K562 (cell line): Measurements from ENCODE around the gene PSMD8. TPM values are rescaled to one million over a fixed set of nuclear protein-coding genes. Genes with fewer than 3 reads are reported as not detected.
A peak's percentile ranks its signal among the peaks of the same experiment; 100 is the strongest.

Source experiments
- ATAC-seq: fragments of 200-7000 bp; cut with Tn5 transposase; 3 replicates; pipeline ENCODE4 v1.9.1; 2020; ENCODE audit warnings: moderate library complexity
- BruUV-seq: library from RNA; stranded (reverse); fragments of 400-500 nt; replicated peaks from 2 replicates; lab custom pipeline; 2021; lab: Mats Ljungman, UMichigan
- CTCF ChIA-PET: fragments of 300-600 bp; formaldehyde crosslinking; extraction: SDS; loops from one replicate; lab custom pipeline; 2021; ENCODE audit warnings: low intra/inter-chr PET ratio; lab: Yijun Ruan, JAX
- POLR2A ChIA-PET: fragments of 300-600, 350-650 bp; sonication (Branson Sonifier 250); formaldehyde crosslinking; extraction: SDS; loops from one replicate; lab custom pipeline; 2021; ENCODE audit warnings: antibody characterized with exemption, inconsistent platforms; lab: Yijun Ruan, JAX
- DNase-seq, 4 experiments: peaks; one replicate each; pipeline versions ENCODE4 v3.0.0 to v3.0.0-alpha.2; 2011 to 2018; ENCODE audit warnings: low spot score in 3 of 4, mixed read lengths in 3 of 4; ENCODE audit errors: extremely low read depth in 1 of 4
- FAIRE-seq: peaks from 2 replicates; lab custom pipeline; 2011; peaks lifted over from hg19 to GRCh38; lab: Jason Lieb, UNC
- H2AFZ ChIP-seq: 2 replicates; pipeline ENCODE4 v1.6.0; 2011; ENCODE audit warnings: low read depth, low read length, control low read depth, inconsistent platforms
- H3K27ac ChIP-seq: fragments of 200-600 bp; 3 replicates; pipeline ENCODE4 v1.8.0; 2011; ENCODE audit warnings: low read depth, mild to moderate bottlenecking, control low read depth, inconsistent platforms, low read length, moderate library complexity, mixed read lengths; ENCODE audit errors: extremely low read depth
- H3K27me3 ChIP-seq, 2 experiments: fragments of 300-600 bp in 1 of 2; 2 replicates in 1 of 2; 3 replicates in 1 of 2; pipeline versions ENCODE4 v1.6.0 to v1.8.0; 2011; ENCODE audit warnings: inconsistent platforms in 2 of 2, low read length in 2 of 2, mild to moderate bottlenecking in 1 of 2, mixed read lengths in 1 of 2, moderate library complexity in 1 of 2; ENCODE audit not compliant: control insufficient read depth in 2 of 2, insufficient read depth in 2 of 2
- H3K36me3 ChIP-seq: fragments of 300-600 bp; 3 replicates; pipeline ENCODE4 v1.8.0; 2011; ENCODE audit warnings: mild to moderate bottlenecking, low read length, inconsistent platforms; ENCODE audit not compliant: control insufficient read depth, insufficient read depth
- H3K4me1 ChIP-seq, 2 experiments: fragments of 200-600 bp in 1 of 2; replicated peaks in 1 of 2; 2 replicates in 1 of 2; 3 replicates in 1 of 2; pipeline versions ENCODE4 v1.5.1 to v1.8.0; 2011; ENCODE audit warnings: inconsistent platforms in 2 of 2, low read length in 2 of 2, mild to moderate bottlenecking in 1 of 2, mixed read lengths in 1 of 2, moderate library complexity in 1 of 2; ENCODE audit not compliant: control insufficient read depth in 2 of 2, insufficient read depth in 2 of 2
- H3K4me2 ChIP-seq: 2 replicates; pipeline ENCODE4 v1.6.1; 2011; ENCODE audit warnings: low read length, control low read depth, inconsistent platforms, mixed read lengths; ENCODE audit not compliant: insufficient read depth
- H3K4me3 ChIP-seq: fragments of 200-600 bp; sonication (generic), shearing (Covaris generic); 2 replicates; pipeline ENCODE4 v1.5.1; 2016; ENCODE audit warnings: control low read depth, inconsistent platforms
- H3K79me2 ChIP-seq: fragments of 200-600 bp; 3 replicates; pipeline ENCODE4 v1.8.0; 2011; ENCODE audit warnings: low read length, inconsistent platforms; ENCODE audit not compliant: control insufficient read depth, insufficient read depth
- H3K9ac ChIP-seq, 2 experiments: 2 replicates each; pipeline versions ENCODE4 v1.6.0 to v1.6.1; 2011; ENCODE audit warnings: low read depth in 2 of 2, low read length in 2 of 2, control low read depth in 1 of 2, inconsistent platforms in 1 of 2, mild to moderate bottlenecking in 1 of 2, mixed read lengths in 1 of 2; ENCODE audit not compliant: insufficient read depth in 1 of 2
- H3K9me1 ChIP-seq: one replicate; pipeline ENCODE4 v1.6.0; 2011; ENCODE audit warnings: inconsistent platforms, mild to moderate bottlenecking, low read length, moderate library complexity; ENCODE audit not compliant: control insufficient read depth, insufficient read depth
- H3K9me3 ChIP-seq: replicated peaks from 2 replicates; pipeline ENCODE4 v1.5.1; 2011; ENCODE audit warnings: low read depth, low read length, inconsistent platforms; ENCODE audit not compliant: control insufficient read depth, insufficient read depth
- H4K20me1 ChIP-seq: replicated peaks from 2 replicates; pipeline ENCODE4 v1.6.1; 2011; ENCODE audit warnings: low read length, inconsistent platforms, mixed read lengths; ENCODE audit not compliant: control insufficient read depth, insufficient read depth
- ELF2 ChIP-seq: fragments of 250-450 bp; sonication (Bioruptor Pico); IDR thresholded peaks from 2 replicates; pipeline ENCODE4 v1.5.0; 2021; ENCODE audit warnings: mild to moderate bottlenecking
- HDAC6 ChIP-seq: IDR thresholded peaks from 2 replicates; pipeline ENCODE4 v1.6.1; 2012; ENCODE audit warnings: low read depth, mild to moderate bottlenecking, control low read depth, inconsistent platforms, low read length, moderate library complexity
- RBM25 ChIP-seq: fragments of 200-400 bp; formaldehyde crosslinking; IDR thresholded peaks from 2 replicates; pipeline ENCODE4 v1.6.1; 2018; ENCODE audit warnings: low read length, low read depth, moderate library complexity; ENCODE audit not compliant: severe bottlenecking
- SIRT6 ChIP-seq: IDR thresholded peaks from one replicate; pipeline ENCODE4 v1.6.1; 2012; ENCODE audit warnings: low read depth, mild to moderate bottlenecking, control low read depth, inconsistent platforms, low read length, moderate library complexity
- TAF15 ChIP-seq: fragments of 200-400 bp; formaldehyde crosslinking; IDR thresholded peaks from 2 replicates; pipeline ENCODE4 v1.6.1; 2017; ENCODE audit warnings: mild to moderate bottlenecking, low read depth, low read length, moderate library complexity
- TRIM24 ChIP-seq, 2 experiments: fragments of 450-650 bp; IDR thresholded peaks; 2 replicates each; pipeline ENCODE4 v1.6.1; 2016
- ZNF121 ChIP-seq: sonication (generic); formaldehyde crosslinking; conservative IDR thresholded peaks from 2 replicates; pipeline ENCODE4 v1.8.0; 2022; ENCODE audit warnings: missing genetic modification reagents
- ZNF318 ChIP-seq, 2 experiments: fragments of 450-650 bp; IDR thresholded peaks; 2 replicates each; pipeline ENCODE4 v1.6.1; 2016; ENCODE audit warnings: mild to moderate bottlenecking in 2 of 2, borderline replicate concordance in 1 of 2, low read depth in 1 of 2, moderate library complexity in 1 of 2
- ZNF324 ChIP-seq: fragments of 250-450 bp; sonication (Bioruptor Pico); IDR thresholded peaks from 2 replicates; pipeline ENCODE4 v1.4.0; 2020; ENCODE audit warnings: mild to moderate bottlenecking
- WGBS: fragments of 100-300 bp; shearing (Covaris generic); methylation state at CpG from one replicate; pipeline ENCODE4 v1.1.6; 2016; ENCODE audit warnings: low coverage, mixed read lengths; ENCODE audit not compliant: insufficient coverage; ENCODE audit errors: missing lambda C conversion rate; 5-methylcytosine and 5-hydroxymethylcytosine counted together
- in situ Hi-C: fragments of 300-500 bp; cut with MboI; formaldehyde crosslinking; loops from 4 replicates; pipeline ENCODE4 v1.15.0; 2018; ENCODE audit warnings: inconsistent platforms, mixed read lengths
- intact Hi-C: fragments of 100-400 bp; cut with micrococcal nuclease; formaldehyde crosslinking; loops from 2 replicates; pipeline ENCODE4 v1.14.2; 2022
- polyA plus RNA-seq, 8 experiments: library from polyadenylated mRNA; depleted of rRNA in 4 of 8; stranded (reverse) in 5 of 8; unstranded in 3 of 8; fragments of >200 nt; fragmentation: Nextera tagmentation in 2 of 8; fragmentation: Illumina TruSeq in 1 of 8; extraction: Ambion mirVana in 2 of 8; extraction: Trizol in 1 of 8; gene quantifications; 2 replicates each; pipeline versions ENCODE4 v1.2.1 to v1.2.3, GENCODE V29; 2011 to 2014; ENCODE audit warnings: inconsistent platforms in 1 of 8, missing spikeins in 1 of 8
- total RNA-seq, 7 experiments: library from RNA; depleted of rRNA in 6 of 7; stranded (reverse); fragments of >200 nt in 6 of 7; fragmentation: Illumina TruSeq in 2 of 7; extraction: Trizol in 2 of 7; gene quantifications; 2 replicates each; pipeline versions ENCODE4 v1.2.1 to v1.2.3, GENCODE V29; 2011 to 2021; ENCODE audit warnings: low replicate concordance in 1 of 7

The PSMD8 gene
- total and polyA plus RNA-seq, 9 of the 15 experiments (the other 6 are each of a cell fraction or from before 2014, with no cell fraction given) = 130 to 583 (median 315) TPM

- ATAC-seq = no peak
- Histone ChIP-seq H3K79me2 (0 out of 3 replicates have a peak, but pooled peaks cover 9% of the 10 kb centered on the region), H2AFZ (peak overlapping the region; percentile 29; the same call in 1 of the 2 replicates), H3K4me3 (no peak overlapping the region), H3K9me1 (no peaks in the 10 kb centered on the region), H3K27ac (no peak overlapping the region), H3K4me2 (no peak overlapping the region), H3K27me3 (no peaks in the 10 kb centered on the region), H3K9ac (no peak overlapping the region), H4K20me1 (no peaks in the 10 kb centered on the region), H3K36me3 (no peaks in the 10 kb centered on the region), H3K9me3 (no peaks in the 10 kb centered on the region), H3K4me1 (peaks cover 33 to 35% of the 10 kb centered on the region in 2 experiments)
- DNase-seq = no peak
- POLR2A ChIA-PET = interaction anchor here (0.5 kb wide), 1 partner anchor 32 kb away, joined by 5 read pairs; no protein-coding TSS in a partner anchor
- intact Hi-C loops (no loop called here), in situ Hi-C loops (no loop called here)
- no TSS peak for BruUV-seq
- CTCF ChIA-PET = no interaction called here
- TF ChIP-seq HDAC6 = no peak
- peak; percentile 28 for TF ChIP-seq ZNF121 (CRISPR knock-in tag)
- no peak for TF ChIP-seq ZNF324 (CRISPR knock-in tag)
- no peak for TF ChIP-seq SIRT6
- TF ChIP-seq TRIM24 (IDR thresholded peaks at IDR 0.05) = no peak
- peak; percentile 50 for TF ChIP-seq RBM25
- TF ChIP-seq ELF2 = no peak
- FAIRE-seq = no peak
- 55% methylated on average over 2 of the region's 2 CpGs for WGBS
Measured at GRCh38 chr19:38429811-38430156, 55.4 kb downstream of the PSMD8 start.

GRCh38 chr19:38430931-38431330 is 56.6 kb downstream of the PSMD8 start:
- BruUV-seq = no TSS peak
- ChIA-PET POLR2A (interaction anchor here (0.5 kb wide), 1 partner anchor 14 kb away, joined by 3 read pairs; no protein-coding TSS in a partner anchor), CTCF (no interaction called here)
- Histone ChIP-seq H3K4me2 (no peak overlapping the region), H3K36me3 (no peaks in the 10 kb centered on the region), H3K9me1 (no peaks in the 10 kb centered on the region), H3K4me3 (no peak overlapping the region), H2AFZ (no peak overlapping the region), H3K27ac (no peak overlapping the region), H4K20me1 (no peaks in the 10 kb centered on the region), H3K79me2 (0 out of 3 replicates have a peak, but pooled peaks cover 6% of the 10 kb centered on the region), H3K9ac (no peak overlapping the region), H3K27me3 (no peaks in the 10 kb centered on the region), H3K4me1 (peaks cover 31 to 32% of the 10 kb centered on the region in 2 experiments), H3K9me3 (no peaks in the 10 kb centered on the region)
- DNase-seq (no peak), ATAC-seq (no peak), FAIRE-seq (no peak)
- intact Hi-C loops = no loop called here
- in situ Hi-C loops = no loop called here
- WGBS = 56% methylated on average over 7 of the region's 7 CpGs
- TF ChIP-seq TAF15 (no peak), ZNF318 (IDR thresholded peaks at IDR 0.05; ENCODE audit: borderline replicate concordance in 1 of 2, low read depth in 1 of 2) (no peak)
